Measurements from ENCODE around the gene C2orf92.

DNA sequence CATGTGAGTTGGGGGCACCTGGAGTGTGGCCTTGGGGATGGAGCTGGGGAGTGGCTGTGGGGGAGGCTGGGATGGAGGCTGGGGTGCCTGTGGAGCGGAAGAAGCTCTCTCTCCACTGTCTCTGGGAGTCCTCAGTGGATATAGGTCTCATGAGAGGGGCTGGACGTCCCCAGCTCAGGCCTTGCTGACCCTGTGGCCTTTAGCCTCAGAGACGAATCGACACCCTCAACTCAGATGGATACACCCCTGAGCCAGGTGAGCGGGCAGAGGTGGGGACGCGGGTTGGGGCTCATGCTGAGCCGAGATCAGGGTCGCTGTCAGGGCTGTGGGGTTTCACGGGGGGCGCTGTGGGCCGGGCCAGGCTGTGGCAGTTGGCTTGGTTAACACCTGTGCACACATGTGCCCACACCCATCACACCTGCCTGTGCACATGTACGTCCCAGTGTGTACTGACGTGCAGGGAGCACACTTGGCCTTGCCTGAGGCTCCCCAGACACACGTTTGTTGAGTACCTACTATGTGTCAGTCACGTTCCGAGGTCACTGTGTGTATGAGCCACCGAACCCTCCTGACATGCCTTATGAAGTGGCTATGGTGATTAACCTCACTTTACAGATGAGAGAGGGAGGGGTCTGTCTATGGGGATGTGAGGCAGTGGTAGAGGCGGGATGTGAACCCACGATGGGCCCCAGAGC, 64.0 kb downstream of the C2orf92 start:
- TF ChIP-seq, protein P1, sequence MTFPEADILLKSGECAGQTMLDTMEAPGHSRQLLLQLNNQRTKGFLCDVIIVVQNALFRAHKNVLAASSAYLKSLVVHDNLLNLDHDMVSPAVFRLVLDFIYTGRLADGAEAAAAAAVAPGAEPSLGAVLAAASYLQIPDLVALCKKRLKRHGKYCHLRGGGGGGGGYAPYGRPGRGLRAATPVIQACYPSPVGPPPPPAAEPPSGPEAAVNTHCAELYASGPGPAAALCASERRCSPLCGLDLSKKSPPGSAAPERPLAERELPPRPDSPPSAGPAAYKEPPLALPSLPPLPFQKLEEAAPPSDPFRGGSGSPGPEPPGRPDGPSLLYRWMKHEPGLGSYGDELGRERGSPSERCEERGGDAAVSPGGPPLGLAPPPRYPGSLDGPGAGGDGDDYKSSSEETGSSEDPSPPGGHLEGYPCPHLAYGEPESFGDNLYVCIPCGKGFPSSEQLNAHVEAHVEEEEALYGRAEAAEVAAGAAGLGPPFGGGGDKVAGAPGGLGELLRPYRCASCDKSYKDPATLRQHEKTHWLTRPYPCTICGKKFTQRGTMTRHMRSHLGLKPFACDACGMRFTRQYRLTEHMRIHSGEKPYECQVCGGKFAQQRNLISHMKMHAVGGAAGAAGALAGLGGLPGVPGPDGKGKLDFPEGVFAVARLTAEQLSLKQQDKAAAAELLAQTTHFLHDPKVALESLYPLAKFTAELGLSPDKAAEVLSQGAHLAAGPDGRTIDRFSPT (tag by site-specific recombination; IDR thresholded peaks at IDR 0.05), result no peak
- no peak for TF ChIP-seq ZNF629 (tag by site-specific recombination; IDR thresholded peaks at IDR 0.05)
